Activated CD8-positive, alpha-beta T cell treated with anti-CD3 and anti-CD28 coated beads for 36 hours (primary cell): Measurements from ENCODE around the gene TTLL4. TPM values are rescaled to one million over a fixed set of nuclear protein-coding genes. Genes with fewer than 3 reads are reported as not detected.
A peak's percentile ranks its signal among the peaks of the same experiment; 100 is the strongest.

Source experiments
- ATAC-seq: fragments of 200-7000 bp; cut with Tn5 transposase; one replicate; pipeline ENCODE4 v1.10.0; 2021; ENCODE audit warnings: mild to moderate bottlenecking, moderate library complexity
- CTCF ChIA-PET: fragments of 350-600 bp; sonication (Branson Sonifier 250); formaldehyde crosslinking; loops from one replicate; lab custom pipeline; 2021; ENCODE audit warnings: antibody characterized with exemption; lab: Charles Lee
- POLR2A ChIA-PET: fragments of 350-600 bp; sonication (Branson Sonifier 250); formaldehyde crosslinking; loops from one replicate; lab custom pipeline; 2021; ENCODE audit warnings: antibody characterized with exemption; lab: Charles Lee
- DNase-seq: peaks from one replicate; pipeline ENCODE4 v3.0.0-alpha.2; 2020
- H3K27ac Mint-ChIP-seq: one replicate; pipeline ENCODE4 v1.8.0; 2021; ENCODE audit warnings: mild to moderate bottlenecking, mixed read lengths
- H3K27me3 Mint-ChIP-seq: one replicate; pipeline ENCODE4 v1.8.0; 2021; ENCODE audit warnings: mixed read lengths
- H3K36me3 Mint-ChIP-seq: one replicate; pipeline ENCODE4 v1.8.0; 2021; ENCODE audit warnings: low read depth, mixed read lengths
- H3K4me1 Mint-ChIP-seq: one replicate; pipeline ENCODE4 v1.8.0; 2021; ENCODE audit warnings: low read depth, mixed read lengths
- H3K4me3 Mint-ChIP-seq: one replicate; pipeline ENCODE4 v1.8.0; 2021; ENCODE audit warnings: mild to moderate bottlenecking, moderate library complexity, mixed read lengths
- H3K9me3 Mint-ChIP-seq: one replicate; pipeline ENCODE4 v1.8.0; 2021; ENCODE audit warnings: mixed read lengths
- CTCF ChIP-seq: fragments of 200-600 bp; IDR thresholded peaks from one replicate; pipeline ENCODE4 v1.8.0; 2022; ENCODE audit warnings: antibody characterized with exemption, mild to moderate bottlenecking
- intact Hi-C: fragments of 100-400 bp; cut with micrococcal nuclease; formaldehyde crosslinking; loops from one replicate; pipeline ENCODE4 v1.10.0; 2022
- total RNA-seq, 2 experiments: library from RNA; stranded (reverse); gene quantifications; one replicate each; pipeline ENCODE4 v1.2.3, GENCODE V29; 2021

The TTLL4 gene
- total RNA-seq, 2 experiments from 2014 or later: 32.2 to 36.6 TPM

- peaks cover 10% of the 10 kb centered on the region for H3K9me3 Mint-ChIP-seq
- no peak for DNase-seq
Observed at GRCh38 chr2:218727502-218728165, 17.0 kb downstream of the TTLL4 start.

GRCh38 chr2:218729640-218730039 is 19.0 kb downstream of the TTLL4 start:
- CTCF ChIA-PET: interaction anchor here (1.3 to 7.2 kb wide), 2 partner anchors 119 to 123 kb away, joined by 3 to 74 read pairs; no protein-coding TSS in a partner anchor
- peaks cover 22% of the 10 kb centered on the region for H3K4me1 Mint-ChIP-seq
- TF ChIP-seq CTCF: no peak
- H3K27me3 Mint-ChIP-seq: no peaks in the 10 kb centered on the region
- POLR2A ChIA-PET: no interaction called here
- no peak overlapping the region for H3K27ac Mint-ChIP-seq
- intact Hi-C loops: loop anchor here (5.0 kb wide), 1 partner anchor 118 kb away; no protein-coding TSS in a partner anchor
- DNase-seq: no peak
- peaks cover 10% of the 10 kb centered on the region for H3K9me3 Mint-ChIP-seq
- H3K36me3 Mint-ChIP-seq: peaks cover 38% of the 10 kb centered on the region
- no peak for ATAC-seq
- H3K4me3 Mint-ChIP-seq: no peak overlapping the region

More at GRCh38 chr2:218727502-218728165, 17.0 kb downstream of the TTLL4 start:
- intact Hi-C loops: no loop called here
- Mint-ChIP-seq H3K27ac (no peak overlapping the region), H3K4me3 (no peak overlapping the region), H3K36me3 (peaks cover 30% of the 10 kb centered on the region), H3K4me1 (peaks cover 16% of the 10 kb centered on the region), H3K27me3 (no peaks in the 10 kb centered on the region)
- ChIA-PET POLR2A (interaction anchor here (1.2 kb wide), 1 partner anchor 15 kb away, joined by 3 read pairs; no protein-coding TSS in a partner anchor), CTCF (interaction anchor here (0.6 to 7.2 kb wide), 17 partner anchors 8 to 717 kb away, joined by 3 to 74 read pairs (median 4); partner anchors contain the start of gene TTLL4)
- TF ChIP-seq CTCF: peak; percentile 58
- no peak for ATAC-seq

- CTCF ChIA-PET: interaction anchor here (0.6 to 7.2 kb wide), 5 partner anchors 13 to 116 kb away, joined by 3 to 74 read pairs (median 4); partner anchors contain the start of genes BCS1L, TTLL4 and ZNF142
- POLR2A ChIA-PET: interaction anchor here (1.9 kb wide), 1 partner anchor 22 kb away, joined by 7 read pairs; the partner anchor contains the start of gene TTLL4
- H3K4me3 Mint-ChIP-seq: no peak overlapping the region
- H3K27ac Mint-ChIP-seq: no peak overlapping the region
- no peak for ATAC-seq
- H3K36me3 Mint-ChIP-seq: peaks cover 24% of the 10 kb centered on the region
- intact Hi-C loops: loop anchor here (5.0 kb wide), 1 partner anchor 115 kb away; no protein-coding TSS in a partner anchor
- no peaks in the 10 kb centered on the region for H3K27me3 Mint-ChIP-seq
- TF ChIP-seq CTCF: no peak
- DNase-seq: no peak
- H3K9me3 Mint-ChIP-seq: peaks cover 3% of the 10 kb centered on the region
- H3K4me1 Mint-ChIP-seq: peaks cover 24% of the 10 kb centered on the region
Observed at GRCh38 chr2:218732052-218732760, 21.6 kb downstream of the TTLL4 start.

GRCh38 chr2:218732761-218733158 is 22.1 kb downstream of the TTLL4 start:
- DNase-seq (no peak), ATAC-seq (no peak)
- peaks cover 23% of the 10 kb centered on the region for H3K4me1 Mint-ChIP-seq
- no peak for TF ChIP-seq CTCF
- H3K4me3 Mint-ChIP-seq: no peak overlapping the region
- no peaks in the 10 kb centered on the region for H3K27me3 Mint-ChIP-seq
- intact Hi-C loops: loop anchor here (5.0 kb wide), 1 partner anchor 115 kb away; no protein-coding TSS in a partner anchor
- ChIA-PET POLR2A (no interaction called here), CTCF (interaction anchor here (0.9 to 7.2 kb wide), 3 partner anchors 22 to 115 kb away, joined by 3 to 74 read pairs (median 6); partner anchors contain the start of gene TTLL4)
- H3K36me3 Mint-ChIP-seq: peaks cover 22% of the 10 kb centered on the region
- H3K9me3 Mint-ChIP-seq: peaks cover 1% of the 10 kb centered on the region
- no peak overlapping the region for H3K27ac Mint-ChIP-seq
